ENCODE measurements around the gene DLGAP4. TPM values are rescaled to one million over a fixed set of nuclear protein-coding genes. Genes with fewer than 3 reads are reported as not detected.

Gene DLGAP4
- total RNA-seq, 1 donor: 18.1 TPM

DNA sequence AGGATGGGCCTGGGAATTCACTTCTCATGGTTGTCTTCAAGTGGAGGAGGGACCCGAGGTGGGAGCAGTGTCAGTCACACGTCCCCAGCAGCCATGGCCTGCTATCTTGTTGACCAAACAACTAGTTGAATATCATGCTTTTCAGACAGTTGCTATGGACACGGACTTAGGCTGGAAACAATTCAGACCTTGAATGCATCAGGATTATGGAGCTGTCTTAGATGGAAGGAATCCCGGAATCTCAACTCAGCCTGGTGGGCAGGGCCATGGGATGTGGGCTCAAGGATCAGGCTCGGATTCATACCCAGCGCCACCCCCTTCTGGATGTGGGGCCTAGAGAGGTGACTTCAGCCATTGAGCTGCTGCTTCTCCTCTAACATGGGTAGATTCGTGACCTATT, 112.6 kb downstream of the DLGAP4 start:
- DNase-seq (ENCODE audit: insufficient read length, low spot score, missing footprints): no peak
- H3K4me1 ChIP-seq (ENCODE audit: insufficient read depth, low read length): no peaks in the 10 kb centered on the region
- TF ChIP-seq, protein P1, sequence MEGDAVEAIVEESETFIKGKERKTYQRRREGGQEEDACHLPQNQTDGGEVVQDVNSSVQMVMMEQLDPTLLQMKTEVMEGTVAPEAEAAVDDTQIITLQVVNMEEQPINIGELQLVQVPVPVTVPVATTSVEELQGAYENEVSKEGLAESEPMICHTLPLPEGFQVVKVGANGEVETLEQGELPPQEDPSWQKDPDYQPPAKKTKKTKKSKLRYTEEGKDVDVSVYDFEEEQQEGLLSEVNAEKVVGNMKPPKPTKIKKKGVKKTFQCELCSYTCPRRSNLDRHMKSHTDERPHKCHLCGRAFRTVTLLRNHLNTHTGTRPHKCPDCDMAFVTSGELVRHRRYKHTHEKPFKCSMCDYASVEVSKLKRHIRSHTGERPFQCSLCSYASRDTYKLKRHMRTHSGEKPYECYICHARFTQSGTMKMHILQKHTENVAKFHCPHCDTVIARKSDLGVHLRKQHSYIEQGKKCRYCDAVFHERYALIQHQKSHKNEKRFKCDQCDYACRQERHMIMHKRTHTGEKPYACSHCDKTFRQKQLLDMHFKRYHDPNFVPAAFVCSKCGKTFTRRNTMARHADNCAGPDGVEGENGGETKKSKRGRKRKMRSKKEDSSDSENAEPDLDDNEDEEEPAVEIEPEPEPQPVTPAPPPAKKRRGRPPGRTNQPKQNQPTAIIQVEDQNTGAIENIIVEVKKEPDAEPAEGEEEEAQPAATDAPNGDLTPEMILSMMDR (IDR thresholded peaks at IDR 0.05; ENCODE audit: extremely low read depth, low read depth, low read length): no peak

DNA sequence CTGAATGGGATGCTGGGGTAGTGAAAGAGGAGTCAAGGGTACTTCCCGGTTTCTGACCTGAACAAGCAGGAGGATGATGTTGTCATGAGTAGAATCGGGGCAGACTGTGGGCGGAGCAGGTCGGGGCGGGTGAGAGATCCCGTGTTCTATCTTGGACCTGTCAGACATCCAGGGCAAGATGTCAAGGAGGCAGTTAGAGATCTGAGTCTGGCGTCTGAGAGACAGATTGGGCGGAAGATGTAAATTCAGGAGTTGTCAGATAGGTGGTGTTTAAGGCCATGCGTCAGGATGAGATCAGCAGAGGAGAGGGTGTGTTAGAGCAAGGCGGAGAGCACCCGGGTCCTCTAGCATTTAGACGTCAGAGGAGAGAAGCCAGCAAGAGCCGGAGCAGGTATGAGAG, 115.5 kb downstream of the DLGAP4 start:
- Histone ChIP-seq H3K36me3 (ENCODE audit: insufficient read depth, low read length) (no peaks in the 10 kb centered on the region), H3K9me3 (ENCODE audit: low read depth, low read length) (no peaks in the 10 kb centered on the region), H2AFZ (ENCODE audit: low read length) (no peak overlapping the region), H4K20me1 (ENCODE audit: insufficient read depth, low read length) (no peaks in the 10 kb centered on the region), H3K27ac (ENCODE audit: low read depth, low read length) (no peak overlapping the region), H3K79me2 (ENCODE audit: insufficient read depth, low read length) (no peaks in the 10 kb centered on the region), H3K4me3 (ENCODE audit: insufficient read depth, low read length) (no peak overlapping the region), H3K27me3 (ENCODE audit: insufficient read depth, low read length) (peaks cover 20% of the 10 kb centered on the region), H3K4me2 (ENCODE audit: insufficient read depth, low read length) (no peak overlapping the region), H3K4me1 (ENCODE audit: insufficient read depth, low read length) (no peaks in the 10 kb centered on the region)
- TF ChIP-seq, protein P1 (IDR thresholded peaks at IDR 0.05; ENCODE audit: extremely low read depth, low read depth, low read length): no peak
- no peak for DNase-seq (ENCODE audit: insufficient read length, low spot score, missing footprints)

More for the DNA sequence above, 112.6 kb downstream of the DLGAP4 start:
- no peak overlapping the region for H3K27ac ChIP-seq (ENCODE audit: low read depth, low read length)
- H3K4me2 ChIP-seq (ENCODE audit: insufficient read depth, low read length): no peak overlapping the region
- no peaks in the 10 kb centered on the region for H3K9me3 ChIP-seq (ENCODE audit: low read depth, low read length)
- no peak overlapping the region for H2AFZ ChIP-seq (ENCODE audit: low read length)
- H3K27me3 ChIP-seq (ENCODE audit: insufficient read depth, low read length): peaks cover 17% of the 10 kb centered on the region
- H3K79me2 ChIP-seq (ENCODE audit: insufficient read depth, low read length): no peaks in the 10 kb centered on the region
- H3K36me3 ChIP-seq (ENCODE audit: insufficient read depth, low read length): no peaks in the 10 kb centered on the region
- no peak overlapping the region for H3K4me3 ChIP-seq (ENCODE audit: insufficient read depth, low read length)
- no peaks in the 10 kb centered on the region for H4K20me1 ChIP-seq (ENCODE audit: insufficient read depth, low read length)

DNA sequence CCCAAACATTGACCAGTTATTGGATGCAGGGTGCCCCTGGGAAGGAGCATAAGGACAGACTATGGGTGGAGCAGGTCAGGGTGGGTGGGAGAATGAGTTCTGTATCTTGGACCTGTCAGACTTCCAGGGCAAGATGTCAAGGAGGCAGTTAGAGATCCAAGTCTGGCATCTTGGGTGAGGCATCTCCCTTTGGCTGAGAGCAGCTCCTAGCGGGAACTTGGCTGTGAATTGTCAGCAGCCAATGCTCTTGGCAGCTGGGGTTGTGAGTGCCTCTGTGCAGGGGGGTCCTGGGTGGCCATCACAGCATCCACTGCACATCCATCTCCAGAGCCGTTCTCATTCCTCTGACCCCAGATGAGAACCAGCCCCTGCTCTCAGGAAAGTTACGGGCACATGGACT, 118.2 kb downstream of the DLGAP4 start:
- Histone ChIP-seq H3K27ac (ENCODE audit: low read depth, low read length) (no peak overlapping the region), H4K20me1 (ENCODE audit: insufficient read depth, low read length) (no peaks in the 10 kb centered on the region), H3K27me3 (ENCODE audit: insufficient read depth, low read length) (peaks cover 19% of the 10 kb centered on the region), H3K79me2 (ENCODE audit: insufficient read depth, low read length) (no peaks in the 10 kb centered on the region), H3K4me3 (ENCODE audit: insufficient read depth, low read length) (no peak overlapping the region), H3K9me3 (ENCODE audit: low read depth, low read length) (no peaks in the 10 kb centered on the region), H3K4me1 (ENCODE audit: insufficient read depth, low read length) (no peaks in the 10 kb centered on the region), H2AFZ (ENCODE audit: low read length) (no peak overlapping the region), H3K36me3 (ENCODE audit: insufficient read depth, low read length) (no peaks in the 10 kb centered on the region), H3K4me2 (ENCODE audit: insufficient read depth, low read length) (no peak overlapping the region)
- TF ChIP-seq, protein P1 (IDR thresholded peaks at IDR 0.05; ENCODE audit: extremely low read depth, low read depth, low read length): no peak
- DNase-seq (ENCODE audit: insufficient read length, low spot score, missing footprints): no peak

DNA sequence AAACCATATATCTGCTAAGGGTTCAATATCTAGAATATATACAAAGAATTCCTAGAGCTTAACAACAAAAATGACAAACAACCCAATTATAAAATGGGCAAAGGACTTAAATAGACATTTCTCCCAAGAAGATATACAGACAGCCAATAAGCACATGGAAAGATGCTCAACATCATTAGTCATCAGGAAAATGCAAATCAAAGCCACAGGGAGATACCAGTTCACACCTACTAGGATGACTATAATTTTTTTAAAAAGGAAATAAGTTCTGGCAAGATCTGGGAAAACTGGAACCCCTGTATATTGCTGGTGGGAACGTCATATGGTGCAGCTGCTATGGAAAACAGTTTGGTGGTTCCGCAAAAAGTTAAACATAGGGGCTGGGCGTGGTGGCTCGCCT, 119.0 kb downstream of the DLGAP4 start:
- TF ChIP-seq, protein P1 (IDR thresholded peaks at IDR 0.05; ENCODE audit: extremely low read depth, low read depth, low read length): no peak
- Histone ChIP-seq H3K4me1 (ENCODE audit: insufficient read depth, low read length) (no peaks in the 10 kb centered on the region), H3K27ac (ENCODE audit: low read depth, low read length) (no peak overlapping the region), H4K20me1 (ENCODE audit: insufficient read depth, low read length) (no peaks in the 10 kb centered on the region), H3K9me3 (ENCODE audit: low read depth, low read length) (no peaks in the 10 kb centered on the region), H3K4me2 (ENCODE audit: insufficient read depth, low read length) (no peak overlapping the region), H2AFZ (ENCODE audit: low read length) (no peak overlapping the region), H3K27me3 (ENCODE audit: insufficient read depth, low read length) (peaks cover 17% of the 10 kb centered on the region), H3K4me3 (ENCODE audit: insufficient read depth, low read length) (no peak overlapping the region), H3K79me2 (ENCODE audit: insufficient read depth, low read length) (no peaks in the 10 kb centered on the region), H3K36me3 (ENCODE audit: insufficient read depth, low read length) (no peaks in the 10 kb centered on the region)
- DNase-seq (ENCODE audit: insufficient read length, low spot score, missing footprints): no peak

Measured in osteoblast (primary cell).